VCaP (cell line): Measurements from ENCODE around the gene RAP2B.

Experiments
- H3K27ac ChIP-seq: fragments of 450-650 bp; 2 replicates; pipeline ENCODE4 v1.5.1; 2017
- TF ChIP-seq, protein P1 (sequence below): fragments of 450-650 bp; conservative IDR thresholded peaks from 2 replicates; pipeline ENCODE4 v1.5.1; 2017; ENCODE audit warnings: mild to moderate bottlenecking, moderate library complexity

RAP2B gene

DNA sequence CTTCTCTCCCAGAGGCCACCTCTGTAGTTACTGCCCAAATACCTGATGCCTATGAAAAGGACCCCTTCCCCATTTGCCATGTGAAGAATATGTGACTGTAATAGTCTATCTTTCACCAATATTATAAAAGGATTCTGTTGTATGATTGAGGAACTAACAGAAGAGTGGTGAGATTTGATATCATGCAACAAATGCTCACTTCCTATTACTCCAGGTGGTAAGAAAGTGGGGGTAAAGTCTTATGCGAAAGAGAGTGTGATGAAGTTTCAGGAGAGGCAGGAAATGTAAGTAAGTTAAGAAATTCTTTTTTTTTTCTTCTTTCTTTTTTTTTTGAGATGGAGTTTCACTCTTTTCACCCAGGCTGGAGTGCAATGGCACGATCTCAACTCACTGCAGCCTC, 24.4 kb upstream of the RAP2B start:
- H3K27ac ChIP-seq: no peak overlapping the region
- TF ChIP-seq, protein P1, sequence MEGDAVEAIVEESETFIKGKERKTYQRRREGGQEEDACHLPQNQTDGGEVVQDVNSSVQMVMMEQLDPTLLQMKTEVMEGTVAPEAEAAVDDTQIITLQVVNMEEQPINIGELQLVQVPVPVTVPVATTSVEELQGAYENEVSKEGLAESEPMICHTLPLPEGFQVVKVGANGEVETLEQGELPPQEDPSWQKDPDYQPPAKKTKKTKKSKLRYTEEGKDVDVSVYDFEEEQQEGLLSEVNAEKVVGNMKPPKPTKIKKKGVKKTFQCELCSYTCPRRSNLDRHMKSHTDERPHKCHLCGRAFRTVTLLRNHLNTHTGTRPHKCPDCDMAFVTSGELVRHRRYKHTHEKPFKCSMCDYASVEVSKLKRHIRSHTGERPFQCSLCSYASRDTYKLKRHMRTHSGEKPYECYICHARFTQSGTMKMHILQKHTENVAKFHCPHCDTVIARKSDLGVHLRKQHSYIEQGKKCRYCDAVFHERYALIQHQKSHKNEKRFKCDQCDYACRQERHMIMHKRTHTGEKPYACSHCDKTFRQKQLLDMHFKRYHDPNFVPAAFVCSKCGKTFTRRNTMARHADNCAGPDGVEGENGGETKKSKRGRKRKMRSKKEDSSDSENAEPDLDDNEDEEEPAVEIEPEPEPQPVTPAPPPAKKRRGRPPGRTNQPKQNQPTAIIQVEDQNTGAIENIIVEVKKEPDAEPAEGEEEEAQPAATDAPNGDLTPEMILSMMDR: no peak

DNA sequence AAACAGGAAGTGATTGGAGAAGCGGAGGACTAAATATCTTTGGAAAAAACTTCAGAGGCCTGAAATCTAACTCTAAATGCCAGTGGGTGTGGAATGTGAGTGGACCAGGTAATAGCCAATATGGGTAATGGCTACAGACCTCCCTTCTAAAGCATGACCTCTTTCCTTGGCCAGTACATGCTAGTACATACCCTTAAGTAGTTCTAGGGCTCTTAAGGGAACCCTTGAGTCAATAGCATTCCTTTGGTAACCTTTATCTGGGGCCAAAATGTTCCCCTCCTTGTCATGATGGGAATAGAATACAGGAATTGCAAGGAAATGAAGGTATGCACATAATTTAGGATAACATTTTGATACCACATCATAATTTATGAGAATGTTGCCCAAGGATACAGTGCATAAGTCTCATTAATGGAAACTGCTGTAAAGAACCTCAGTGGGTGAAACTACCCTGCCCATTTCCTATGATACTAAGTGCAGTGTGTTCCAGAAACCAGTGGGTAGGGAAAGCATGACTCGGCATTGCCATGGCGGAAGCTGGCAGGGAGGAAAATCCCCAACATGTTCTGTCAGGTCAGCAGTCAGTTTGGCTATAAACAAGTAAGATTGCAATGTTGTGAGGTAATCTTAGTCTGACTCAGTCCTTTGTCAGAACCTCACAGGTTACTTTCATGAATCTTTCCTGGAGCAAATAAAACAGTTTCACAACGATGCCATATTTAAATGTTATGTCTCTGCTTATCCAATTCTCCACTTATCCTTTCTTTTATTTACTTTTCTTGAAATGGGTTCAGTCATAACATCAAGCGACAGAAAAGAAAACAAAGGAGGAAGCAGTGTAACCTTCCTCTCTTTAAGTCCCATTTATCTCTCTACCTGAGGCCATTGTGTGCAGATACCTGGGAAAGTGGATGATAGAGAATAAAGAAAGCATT, 23.5 kb upstream of the RAP2B start:
- TF ChIP-seq, protein P1: no peak
- H3K27ac ChIP-seq: no peak overlapping the region

DNA sequence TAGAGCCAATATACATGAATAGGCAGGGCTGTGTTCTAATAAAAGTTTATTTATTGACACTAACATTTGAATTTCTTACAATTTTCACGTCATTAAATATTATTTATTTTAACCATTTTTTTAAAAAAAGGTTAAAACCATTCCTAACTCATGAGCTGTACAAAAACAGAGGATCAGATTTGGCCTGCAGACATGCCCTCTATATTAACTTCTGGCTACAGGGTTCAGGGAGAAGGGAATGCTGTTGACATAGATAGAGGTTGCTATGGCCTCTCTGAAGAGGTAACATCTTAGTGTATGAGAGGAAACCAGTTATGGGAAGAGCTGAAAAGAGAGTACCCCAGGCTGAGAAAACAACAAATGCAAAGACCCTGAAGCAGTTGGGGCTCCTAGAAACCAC, 19.1 kb upstream of the RAP2B start:
- H3K27ac ChIP-seq: no peak overlapping the region
- TF ChIP-seq, protein P1: no peak

DNA sequence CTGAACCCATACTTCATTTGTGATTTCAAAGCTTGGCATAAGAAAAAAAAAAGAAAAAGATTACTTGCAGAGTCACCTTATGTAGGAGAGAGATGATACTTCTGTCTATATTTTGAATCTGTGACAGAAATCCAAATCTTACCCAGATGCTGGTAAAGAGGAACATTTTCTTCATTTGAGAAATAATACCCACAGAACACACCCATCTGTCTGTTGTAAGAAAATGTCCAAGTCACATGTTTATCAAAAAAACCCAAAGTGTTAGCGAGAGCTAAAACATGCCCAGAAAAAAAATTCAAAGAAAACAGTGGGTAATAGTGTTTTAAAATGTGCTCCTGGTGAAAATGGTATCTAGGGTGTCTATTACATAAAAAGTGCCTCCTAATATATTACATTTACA, 18.0 kb upstream of the RAP2B start:
- H3K27ac ChIP-seq: no peak overlapping the region
- TF ChIP-seq, protein P1: no peak

DNA sequence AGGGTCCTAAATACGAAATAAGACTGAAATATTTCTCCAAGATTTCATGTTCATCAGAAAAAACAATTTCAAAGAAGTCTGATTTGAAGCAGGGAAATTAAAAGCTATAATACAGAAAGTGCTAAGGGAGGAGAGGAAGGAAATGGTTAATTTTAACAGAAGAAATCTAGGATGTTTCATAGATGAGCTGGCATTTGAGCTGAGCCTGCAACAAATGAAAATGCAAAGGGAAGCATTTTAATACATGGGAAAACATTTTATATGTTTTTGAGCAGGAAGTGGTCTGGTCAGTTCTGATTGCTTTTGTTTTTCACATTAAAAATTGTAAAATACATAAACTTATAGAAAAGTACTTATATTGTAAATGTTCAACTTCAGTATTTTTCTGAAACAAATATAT, 17.2 kb upstream of the RAP2B start:
- TF ChIP-seq, protein P1: no peak
- no peak overlapping the region for H3K27ac ChIP-seq

DNA sequence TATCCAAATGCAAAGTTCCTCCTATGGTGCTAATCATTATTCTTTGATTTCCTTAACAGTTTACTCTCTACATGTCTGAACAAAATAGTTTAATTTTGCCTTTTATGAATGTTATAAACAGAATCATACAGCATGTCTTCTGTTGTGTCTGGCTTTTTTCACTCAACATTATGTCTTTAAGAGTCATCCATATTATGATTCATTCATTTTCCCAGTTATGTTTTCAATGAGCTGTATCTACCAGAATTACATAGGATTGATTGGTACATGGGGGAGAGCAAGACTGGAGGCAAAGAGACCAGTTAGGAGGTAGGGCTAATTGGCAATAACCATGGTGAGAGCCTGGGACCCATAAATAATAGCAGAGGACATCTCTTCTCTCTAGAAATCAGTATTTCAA, 16.6 kb upstream of the RAP2B start:
- TF ChIP-seq, protein P1: no peak
- no peak overlapping the region for H3K27ac ChIP-seq

DNA sequence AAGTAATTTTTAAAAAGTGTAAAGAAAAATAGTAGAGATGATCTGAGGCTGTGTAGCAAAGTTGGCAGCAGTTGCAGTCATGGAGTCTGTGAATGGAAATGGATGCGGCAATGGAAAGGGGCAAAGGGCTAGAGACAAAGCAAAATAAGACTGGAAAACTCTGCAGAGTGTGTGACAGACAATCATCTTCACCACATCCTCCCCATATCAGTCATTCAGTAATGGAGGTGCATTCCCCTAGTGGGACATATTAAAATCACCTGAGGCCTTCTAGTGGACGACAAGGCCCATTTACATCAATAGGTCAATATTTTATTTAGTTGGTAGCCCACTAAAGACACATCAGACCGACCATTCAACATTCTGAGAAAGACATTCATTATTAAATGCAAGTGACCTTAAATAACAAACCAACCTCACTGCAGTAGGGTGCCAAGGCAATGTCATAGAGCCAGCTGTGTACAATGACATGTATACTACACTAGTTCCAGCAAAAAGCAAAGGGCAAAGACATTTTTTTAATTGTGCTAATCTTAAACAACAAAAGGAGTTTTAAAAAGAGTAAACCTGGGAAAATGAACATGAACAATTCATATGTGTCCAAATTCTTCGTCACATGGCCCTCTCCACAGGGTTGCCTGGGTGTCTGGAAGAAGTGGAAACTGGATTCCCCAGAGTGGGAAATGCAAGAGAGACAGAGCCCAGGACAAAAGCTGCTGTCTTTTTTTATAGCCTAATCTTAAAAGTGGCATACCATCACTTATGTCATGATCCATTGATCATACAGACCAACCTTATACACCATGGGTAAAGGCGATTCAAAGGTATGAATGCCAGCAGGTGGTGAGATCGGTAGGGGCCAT, 15.6 kb upstream of the RAP2B start:
- TF ChIP-seq, protein P1: no peak
- no peak overlapping the region for H3K27ac ChIP-seq
